ENCODE measurements around the gene ASAP3. TPM values are rescaled to one million over a fixed set of nuclear protein-coding genes. Genes with fewer than 3 reads are reported as not detected.

Gene ASAP3
- total and polyA plus RNA-seq, 2 donors (not counting 3 experiments of a cell fraction or from before 2014, with no cell fraction given): 12.5 to 14.2 TPM

GRCh38 chr1:23527366-23527765 lies 43.4 kb upstream of the ASAP3 start:
- CTCF ChIA-PET: interaction anchor here (1.6 to 16.6 kb wide), 3 partner anchors 12 to 110 kb away, joined by 9 to 192 read pairs (median 19); no protein-coding TSS in a partner anchor
- POLR2A ChIA-PET: no interaction called here
- no peaks in the 10 kb centered on the region for H3K27me3 ChIP-seq (ENCODE audit: control insufficient read depth in 2 of 2, insufficient read depth in 2 of 2, low read length in 2 of 2)

More at GRCh38 chr1:23527366-23527765, 43.4 kb upstream of the ASAP3 start:
- no peaks in the 10 kb centered on the region for H3K9me1 ChIP-seq (replicated peaks; ENCODE audit: control insufficient read depth, extremely low read depth, insufficient read depth, low read length)
- H4K20me1 ChIP-seq (replicated peaks; ENCODE audit: control insufficient read depth, extremely low read depth, insufficient read depth, low read length): no peaks in the 10 kb centered on the region
- DNase-seq (ENCODE audit: low read depth, low spot score) (no peak), FAIRE-seq (no peak)
- dilution Hi-C loops (cut with MboI; ENCODE audit: extremely low pct_ligation_motif_present, low sequenced_read_pairs): no loop called here
- intact Hi-C loops (cut with micrococcal nuclease): no loop called here
- H3K4me3 ChIP-seq (replicated peaks in 1 of 3; ENCODE audit: insufficient read depth in 1 of 3, low read depth in 1 of 3, low read length in 3 of 3): no peak overlapping the region
- no peak overlapping the region for H3K9ac ChIP-seq (replicated peaks; ENCODE audit: extremely low read depth, insufficient read depth, low read length)
- no peaks in the 10 kb centered on the region for H3K36me3 ChIP-seq (ENCODE audit: control insufficient read depth in 2 of 2, extremely low read depth in 1 of 2, insufficient read depth in 2 of 2, low read length in 2 of 2)
- peaks cover 12% of the 10 kb centered on the region for H3K79me2 ChIP-seq (ENCODE audit: control insufficient read depth, insufficient read depth, low read length)
- H2AFZ ChIP-seq (ENCODE audit: low read depth, low read length): no peak overlapping the region
- H3K4me2 ChIP-seq (ENCODE audit: insufficient read depth, low read length): no peak overlapping the region
- BruUV-seq (replicated peaks): no TSS peak
- peaks cover 35% of the 10 kb centered on the region for H3K4me1 ChIP-seq (ENCODE audit: control insufficient read depth, extremely low read depth, insufficient read depth, low read length)
- no peaks in the 10 kb centered on the region for H3K9me3 ChIP-seq (replicated peaks; ENCODE audit: control insufficient read depth, insufficient read depth, low read length)
- TF ChIP-seq GATA2 (IDR thresholded peaks at IDR 0.05; ENCODE audit: insufficient read depth, insufficient read length, low read depth, low read length) (no peak), FOS (IDR thresholded peaks at IDR 0.05; ENCODE audit: borderline replicate concordance, insufficient read depth, low read length) (no peak), EZH2 (IDR thresholded peaks at IDR 0.05; ENCODE audit: borderline replicate concordance, low read depth, low read length, severe bottlenecking) (no peak), MYC (IDR thresholded peaks at IDR 0.05; ENCODE audit: low read depth, low read length) (no peak), JUN (IDR thresholded peaks at IDR 0.05; ENCODE audit: borderline replicate concordance, insufficient read depth, insufficient read length, low read depth) (no peak), POLR2A (IDR thresholded peaks at IDR 0.05; ENCODE audit: low read depth, low read length) (no peak), POLR2AphosphoS5 (IDR thresholded peaks at IDR 0.05; ENCODE audit: insufficient read depth, low read depth, low read length) (no peak)
- TF ChIP-seq, protein P1, sequence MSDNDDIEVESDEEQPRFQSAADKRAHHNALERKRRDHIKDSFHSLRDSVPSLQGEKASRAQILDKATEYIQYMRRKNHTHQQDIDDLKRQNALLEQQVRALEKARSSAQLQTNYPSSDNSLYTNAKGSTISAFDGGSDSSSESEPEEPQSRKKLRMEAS (IDR thresholded peaks at IDR 0.05; ENCODE audit: insufficient read depth, insufficient read length): no peak
- TF ChIP-seq, protein P2, sequence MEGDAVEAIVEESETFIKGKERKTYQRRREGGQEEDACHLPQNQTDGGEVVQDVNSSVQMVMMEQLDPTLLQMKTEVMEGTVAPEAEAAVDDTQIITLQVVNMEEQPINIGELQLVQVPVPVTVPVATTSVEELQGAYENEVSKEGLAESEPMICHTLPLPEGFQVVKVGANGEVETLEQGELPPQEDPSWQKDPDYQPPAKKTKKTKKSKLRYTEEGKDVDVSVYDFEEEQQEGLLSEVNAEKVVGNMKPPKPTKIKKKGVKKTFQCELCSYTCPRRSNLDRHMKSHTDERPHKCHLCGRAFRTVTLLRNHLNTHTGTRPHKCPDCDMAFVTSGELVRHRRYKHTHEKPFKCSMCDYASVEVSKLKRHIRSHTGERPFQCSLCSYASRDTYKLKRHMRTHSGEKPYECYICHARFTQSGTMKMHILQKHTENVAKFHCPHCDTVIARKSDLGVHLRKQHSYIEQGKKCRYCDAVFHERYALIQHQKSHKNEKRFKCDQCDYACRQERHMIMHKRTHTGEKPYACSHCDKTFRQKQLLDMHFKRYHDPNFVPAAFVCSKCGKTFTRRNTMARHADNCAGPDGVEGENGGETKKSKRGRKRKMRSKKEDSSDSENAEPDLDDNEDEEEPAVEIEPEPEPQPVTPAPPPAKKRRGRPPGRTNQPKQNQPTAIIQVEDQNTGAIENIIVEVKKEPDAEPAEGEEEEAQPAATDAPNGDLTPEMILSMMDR (IDR thresholded peaks at IDR 0.05; ENCODE audit: extremely low read depth in 1 of 2, insufficient read depth in 1 of 2, low read depth in 1 of 2, low read length in 2 of 2): no peak
- no peak overlapping the region for H3K27ac ChIP-seq (ENCODE audit: insufficient read depth, low read depth, low read length)

All from endothelial cell of umbilical vein (primary cell).